Spinal cord (tissue), 4 donors: Measurements from ENCODE around the gene ASNS. TPM values are rescaled to one million over a fixed set of nuclear protein-coding genes. Genes with fewer than 3 reads are reported as not detected.

ENCODE experiments used
- polyA plus RNA-seq, 2 donors: library from polyadenylated mRNA; unstranded; fragments of 120-200 nt; gene quantifications; one replicate each; pipeline ENCODE4 v1.2.1, GENCODE V29; 2013; ENCODE audit not compliant: insufficient read length in 2 of 2
- small RNA-seq: library from RNA; depleted of rRNA; stranded (forward); fragments of <200 nt; gene quantifications from one replicate; pipeline ENCODE3, GENCODE V24; 2014; ENCODE audit warnings: low replicate concordance
- total RNA-seq, 2 donors: library from RNA; depleted of rRNA in 1 of 2; stranded (reverse); fragments of 120-200 nt in 1 of 2; fragments of >200 nt in 1 of 2; gene quantifications; one replicate each; pipeline versions ENCODE4 v1.2.3 to v1.2.4, GENCODE V29; 2013 to 2014

The ASNS gene
- total and polyA plus RNA-seq, 4 donors = 21.6 to 93.3 (median 69.9) TPM

Small RNAs within 50 kb of the gene (small RNA-seq; reads per million reads assigned to genes)
- not detected for gene AC005326.1
- gene AC079781.2 = not detected
- gene SNRPCP9 = not detected

Other genes starting within 250 kb of the ASNS start
- gene TAC1, start 140.3 kb downstream of the ASNS start, total RNA-seq = 100 to 1,000 TPM in 1 of 2 donors, 10 to 100 TPM in 1; 14.3 to 105 TPM
- gene TAC1, start 140.3 kb downstream of the ASNS start, polyA plus RNA-seq = 10 to 100 TPM; 86.8 to 90.5 TPM
- gene OCM2, start 117.8 kb upstream of the ASNS start, total RNA-seq = not detected
- not detected for gene OCM2, start 117.8 kb upstream of the ASNS start, polyA plus RNA-seq
- 10 to 100 TPM; 15.2 to 29.3 TPM for gene LMTK2, start 234.5 kb upstream of the ASNS start, total RNA-seq
- 10 to 100 TPM; 21.9 to 22.6 TPM for gene LMTK2, start 234.5 kb upstream of the ASNS start, polyA plus RNA-seq